Stimulated activated CD4-positive, alpha-beta T cell treated with anti-CD3 and anti-CD28 coated beads, TNF-alpha, amount 100 ng/mL, for 1 hour (primary cell): ENCODE results near the gene VWA1.
"Not testable (repeated sequence)": the region's sequence is repeated elsewhere in the genome, so short reads cannot be mapped to it uniquely, and the experiment has no call there.

Experiments used
- DNase-seq, 3 donors: peaks; one replicate each; pipeline ENCODE4 v3.0.0-alpha.2; 2020; ENCODE audit warnings: low read depth in 3 of 3, low spot score in 1 of 3

The VWA1 gene

GRCh38 chr1:1455366-1455884 lies 19.9 kb downstream of the VWA1 start:
- no peak for DNase-seq

- not testable (repeated sequence) for DNase-seq
Observed at GRCh38 chr1:1455934-1456333, 20.4 kb downstream of the VWA1 start.

DNA sequence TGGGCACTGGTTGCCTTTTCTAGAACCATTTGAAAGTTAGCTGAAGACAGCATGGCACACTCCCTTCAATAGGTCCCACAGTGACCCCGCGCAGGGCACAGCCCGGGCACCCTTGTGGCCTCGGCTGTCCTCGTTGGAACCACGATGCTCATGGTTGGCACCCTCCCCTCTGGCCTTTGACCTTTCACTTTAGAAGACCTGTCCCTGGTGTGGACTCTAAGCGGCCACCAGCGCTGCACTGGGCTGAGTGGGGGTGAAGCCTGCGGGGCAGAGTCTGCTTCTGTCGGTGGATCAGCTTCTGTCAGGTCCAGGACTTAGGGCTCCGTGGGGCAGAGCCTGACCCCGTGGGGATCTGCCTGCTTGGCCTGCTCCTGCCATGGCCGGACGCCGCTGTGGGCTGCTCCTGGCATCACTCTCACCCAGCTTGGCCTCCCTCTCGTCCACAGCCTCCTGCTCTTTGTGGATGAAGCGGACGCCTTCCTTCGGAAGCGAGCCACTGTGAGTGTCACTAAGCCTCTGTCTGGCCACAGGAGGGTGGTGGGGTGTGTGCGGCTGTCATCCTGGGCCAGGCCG lies 21.3 kb downstream of the VWA1 start:
- DNase-seq: not testable (repeated sequence)

DNA sequence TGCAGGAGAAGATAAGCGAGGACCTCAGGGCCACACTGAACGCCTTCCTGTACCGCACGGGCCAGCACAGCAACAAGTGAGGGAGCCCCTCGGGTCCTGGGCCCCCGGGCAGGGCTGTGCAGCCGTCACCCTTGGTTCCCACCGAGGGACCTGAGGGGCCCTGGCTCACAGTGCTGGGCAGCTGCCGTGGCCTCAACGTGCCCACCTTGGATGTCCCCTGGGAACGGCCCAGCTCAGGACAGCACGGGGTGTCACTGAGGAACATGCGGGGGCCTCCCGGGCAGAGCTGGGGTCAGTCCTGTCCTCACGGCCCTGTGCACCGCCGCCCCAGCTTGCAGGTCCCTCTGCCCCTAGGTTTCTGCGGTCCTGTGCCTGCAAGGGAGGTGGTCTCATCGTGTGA lies 23.7 kb downstream of the VWA1 start:
- DNase-seq: not testable (repeated sequence)

DNA sequence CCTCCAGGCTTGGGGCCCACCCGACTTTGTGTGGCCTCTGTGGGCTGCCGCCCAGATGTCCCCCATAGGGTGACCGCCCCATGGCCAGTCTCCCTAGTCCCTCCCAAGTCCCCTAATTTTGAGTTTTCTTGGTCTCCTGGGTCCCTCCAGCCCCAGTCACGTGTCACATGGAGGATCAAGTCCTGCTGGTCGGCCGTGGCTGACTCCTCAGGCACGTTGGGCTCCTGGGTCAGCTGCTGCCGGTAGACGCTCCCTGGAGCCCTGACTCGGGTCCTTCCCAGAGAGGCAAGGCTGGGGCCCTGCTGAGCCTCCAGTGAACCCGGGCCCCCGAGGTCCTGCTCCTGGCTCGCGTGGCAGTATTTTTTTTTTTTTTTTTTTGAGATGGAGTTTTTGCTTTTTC lies 24.2 kb downstream of the VWA1 start:
- DNase-seq: not testable (repeated sequence)

- no peak for DNase-seq
Observed at GRCh38 chr1:1460540-1461130, 25.1 kb downstream of the VWA1 start.

DNA sequence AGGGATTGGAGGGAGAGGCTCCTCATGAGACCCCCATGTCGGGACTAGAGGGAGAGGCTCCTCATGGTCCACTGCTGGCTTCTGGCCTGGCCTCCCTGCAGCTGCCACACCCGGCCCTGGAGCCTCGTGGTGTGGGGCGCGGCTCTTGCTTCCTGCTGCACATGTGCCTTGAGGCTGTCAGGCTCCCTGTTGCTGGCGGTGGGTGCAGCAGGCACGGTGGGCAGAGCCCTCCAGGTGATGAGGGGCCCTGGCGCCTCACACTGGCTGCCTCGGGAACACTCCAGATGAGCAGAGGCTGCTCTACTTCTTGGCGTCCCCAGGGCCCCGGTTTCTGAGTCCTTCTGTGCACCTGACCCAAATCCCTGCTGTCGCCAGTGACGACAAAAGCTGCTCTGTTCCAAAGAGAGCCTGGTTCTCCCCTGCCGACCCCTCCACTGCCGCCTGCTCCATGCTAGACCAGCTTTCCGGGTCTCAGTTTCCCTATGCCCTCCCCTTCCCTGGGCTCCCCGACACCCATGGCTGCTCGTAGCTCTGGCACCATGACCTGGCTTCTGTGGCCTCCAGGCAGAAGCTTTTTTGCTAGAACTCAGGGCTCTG lies 26.3 kb downstream of the VWA1 start:
- DNase-seq: no peak

DNA sequence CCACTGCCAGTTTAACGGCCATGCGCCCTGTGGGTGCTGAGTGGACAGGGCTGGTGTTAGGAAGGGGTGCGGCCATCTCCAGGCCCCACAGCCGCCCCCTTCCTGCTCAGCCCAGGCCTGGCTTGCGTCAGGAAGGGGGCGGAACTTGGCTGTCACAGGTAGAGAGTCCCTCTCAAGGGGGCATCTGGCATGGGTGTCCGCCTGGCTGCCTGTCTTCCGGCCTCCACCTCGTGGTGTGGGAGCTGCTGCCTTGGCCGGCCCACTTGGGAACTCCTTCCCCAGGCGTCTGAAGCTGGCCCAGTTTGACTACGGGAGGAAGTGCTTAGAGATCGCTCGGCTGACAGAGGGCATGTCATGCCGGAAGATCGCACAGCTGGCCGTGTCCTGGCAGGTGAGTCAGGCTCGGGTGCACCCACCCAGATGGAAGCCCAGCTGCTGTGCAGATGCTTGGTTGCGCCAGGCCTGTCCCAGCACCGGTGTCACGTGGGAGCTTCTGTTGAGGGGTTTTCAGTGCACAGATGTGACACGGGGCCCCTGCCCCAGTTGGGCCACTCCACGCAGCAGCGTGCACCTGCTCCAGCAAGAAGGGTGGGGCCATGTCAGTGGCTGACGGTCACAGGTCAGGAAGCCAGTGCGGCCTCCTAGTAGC lies 27.0 kb downstream of the VWA1 start:
- DNase-seq: no peak

- DNase-seq: no peak
Observed at GRCh38 chr1:1463312-1463711, 27.8 kb downstream of the VWA1 start.

GRCh38 chr1:1468196-1468985 lies 32.9 kb downstream of the VWA1 start:
- DNase-seq: not testable (repeated sequence)

GRCh38 chr1:1470626-1471388 lies 35.3 kb downstream of the VWA1 start:
- no peak for DNase-seq

- DNase-seq: peak; percentile 64 to 88 (median 81)
Observed at GRCh38 chr1:1471389-1472052, 36.0 kb downstream of the VWA1 start, which contains the start of gene ATAD3B. Gene ATAD3B, plus strand, starts transcription at chr1:1471765. Its CDS starts 120 bp downstream, at chr1:1471885.

DNA sequence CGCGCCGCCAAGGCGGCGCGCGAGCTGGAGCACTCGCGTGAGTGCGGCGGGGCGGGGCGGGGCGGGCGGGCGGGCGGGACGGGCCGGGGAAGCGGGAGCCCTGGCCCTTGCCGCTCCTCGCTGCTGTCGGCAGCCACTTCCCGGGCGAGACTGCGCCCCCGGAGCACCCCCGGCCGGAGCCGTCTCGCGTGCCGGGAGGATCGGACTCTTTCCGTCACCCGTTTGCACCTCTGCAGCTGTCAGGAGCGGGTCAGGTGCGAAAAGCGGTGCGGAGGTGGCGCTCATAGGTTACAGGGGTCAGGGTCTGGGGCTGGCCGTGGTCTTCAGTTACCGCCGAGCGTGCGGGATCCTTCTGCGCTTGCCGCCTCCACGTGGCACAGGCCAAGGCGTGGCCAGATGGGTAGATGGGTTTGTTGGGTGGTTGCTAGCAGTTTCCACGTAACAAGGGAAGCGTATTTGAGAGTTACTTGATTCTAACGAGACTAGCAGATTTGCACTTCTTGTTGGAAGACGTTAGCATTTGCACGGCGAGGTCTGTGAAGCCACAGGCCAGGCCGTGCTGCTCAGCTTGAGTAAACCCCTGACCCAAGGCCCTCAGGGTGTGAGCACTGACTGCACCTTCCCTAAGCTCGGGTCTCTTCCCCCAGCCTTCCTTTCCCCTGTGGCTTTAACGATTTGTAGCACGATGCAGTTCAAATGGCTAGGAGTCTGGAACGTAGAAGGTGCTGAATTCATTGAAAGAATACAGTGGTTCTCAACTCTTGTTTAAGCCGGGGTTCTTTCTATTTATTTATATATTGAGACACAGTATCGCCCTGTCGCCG lies 36.8 kb downstream of the VWA1 start:
- DNase-seq: not testable (repeated sequence)

GRCh38 chr1:1476011-1476410 lies 40.5 kb downstream of the VWA1 start:
- not testable (repeated sequence) for DNase-seq

- no peak for DNase-seq
Observed at GRCh38 chr1:1477206-1477605, 41.7 kb downstream of the VWA1 start.

- no peak for DNase-seq
Observed at GRCh38 chr1:1479547-1480487, 44.3 kb downstream of the VWA1 start.

GRCh38 chr1:1480488-1480867 lies 45.0 kb downstream of the VWA1 start:
- not testable (repeated sequence) for DNase-seq

- DNase-seq: not testable (repeated sequence)
Observed at GRCh38 chr1:1481811-1482210, 46.3 kb downstream of the VWA1 start.
